GM18870 (cell line): ENCODE data around the gene VGLL2.

Experiments used
- ATAC-seq: cut with Tn5 transposase; IDR thresholded peaks from one replicate; pipeline ENCODE4 v1.9.1; 2021; ENCODE audit warnings: moderate library complexity; ENCODE audit not compliant: unreplicated experiment

The VGLL2 gene

GRCh38 chr6:117267766-117268534, 2.6 kb downstream of the VGLL2 start:
- ATAC-seq, result no peak

GRCh38 chr6:117268924-117269323, 3.6 kb downstream of the VGLL2 start:
- ATAC-seq, result no peak

DNA sequence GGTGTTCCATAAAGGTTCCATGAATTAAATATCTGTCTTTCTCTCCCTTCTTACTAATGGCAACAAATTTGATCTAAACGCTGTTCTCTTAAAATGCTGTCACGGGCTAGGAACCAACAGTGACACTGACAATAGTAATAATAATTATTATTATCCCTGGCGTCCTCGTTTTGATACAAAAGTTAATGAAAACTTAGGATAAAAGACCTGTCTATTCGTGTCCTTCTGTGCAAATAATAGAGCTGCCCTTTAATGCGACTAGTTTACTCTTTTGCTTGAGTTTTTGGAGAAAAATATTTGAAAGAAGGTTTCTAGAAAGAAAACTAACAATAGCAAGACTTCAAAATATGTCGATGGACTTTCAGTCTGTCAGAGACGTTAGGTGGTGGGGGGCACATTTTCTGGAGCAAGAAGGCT, 4.3 kb downstream of the VGLL2 start:
- ATAC-seq, result no peak

GRCh38 chr6:117270055-117270842, 4.9 kb downstream of the VGLL2 start:
- no peak for ATAC-seq

DNA sequence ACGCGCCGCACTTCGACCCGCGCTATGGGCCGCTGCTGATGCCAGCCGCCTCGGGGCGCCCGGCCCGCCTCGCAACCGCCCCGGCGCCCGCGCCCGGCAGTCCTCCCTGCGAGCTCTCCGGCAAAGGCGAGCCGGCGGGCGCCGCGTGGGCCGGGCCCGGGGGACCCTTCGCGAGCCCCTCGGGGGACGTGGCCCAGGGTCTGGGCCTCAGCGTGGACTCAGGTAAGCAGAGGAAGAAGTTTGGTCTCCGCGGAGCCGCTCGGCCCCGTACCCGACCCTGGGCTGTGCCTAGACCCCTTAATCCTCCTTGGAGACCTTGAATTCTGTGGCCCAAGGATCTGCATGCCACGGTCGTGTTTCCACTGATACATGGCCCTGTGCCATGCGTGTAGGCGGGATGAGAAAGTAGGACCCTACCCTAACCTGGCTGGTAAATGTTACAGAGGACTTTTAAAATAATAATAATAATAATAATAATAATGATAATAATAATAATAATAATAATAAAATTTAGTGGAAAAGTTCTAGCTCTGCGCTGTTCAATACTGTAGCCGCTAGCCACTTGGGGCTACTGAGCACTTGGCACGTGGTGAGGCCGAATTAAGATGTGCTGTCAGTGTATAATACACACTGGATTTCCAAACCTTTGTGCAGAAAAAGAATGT, 5.6 kb downstream of the VGLL2 start:
- ATAC-seq, result no peak

DNA sequence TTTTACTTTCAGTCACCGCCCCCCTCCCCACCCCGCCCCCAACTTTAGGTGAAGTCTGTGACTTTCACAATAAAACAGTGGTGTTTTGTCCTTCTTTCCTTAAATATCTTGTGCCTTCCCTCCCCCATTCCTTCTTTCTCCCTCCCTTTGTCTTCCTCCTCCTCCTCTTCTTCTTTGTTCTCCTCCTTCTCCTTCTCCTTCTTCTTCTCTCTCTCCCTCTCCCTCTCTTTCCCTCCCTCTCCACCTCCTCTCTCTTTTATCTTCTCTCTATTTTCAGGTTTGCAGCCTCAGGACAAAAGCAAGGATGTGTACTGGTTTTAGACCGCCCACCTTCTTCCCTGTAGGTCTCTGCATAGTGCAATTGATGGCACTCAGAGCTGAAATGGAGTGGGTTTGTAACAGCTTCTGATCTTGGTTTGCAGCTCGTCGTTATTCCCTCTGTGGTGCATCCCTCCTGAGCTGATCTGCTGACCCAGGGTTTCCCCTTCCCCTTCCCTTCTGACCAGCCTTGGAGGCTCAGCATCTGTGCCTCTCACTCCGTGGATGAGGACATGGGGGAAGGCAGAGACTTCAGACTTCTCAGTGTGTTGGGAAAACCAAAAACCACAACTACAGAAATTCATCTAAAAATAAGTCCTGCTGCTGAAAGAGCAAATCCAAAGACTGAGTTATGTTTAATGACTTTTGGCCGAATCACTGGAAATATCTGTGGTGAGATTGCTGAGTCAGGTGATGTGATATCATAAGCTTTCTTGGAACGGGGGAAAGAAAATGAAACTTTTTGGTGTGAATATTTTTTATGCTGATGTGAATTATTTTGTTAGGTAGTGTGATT, 6.9 kb downstream of the VGLL2 start:
- ATAC-seq, result no peak

DNA sequence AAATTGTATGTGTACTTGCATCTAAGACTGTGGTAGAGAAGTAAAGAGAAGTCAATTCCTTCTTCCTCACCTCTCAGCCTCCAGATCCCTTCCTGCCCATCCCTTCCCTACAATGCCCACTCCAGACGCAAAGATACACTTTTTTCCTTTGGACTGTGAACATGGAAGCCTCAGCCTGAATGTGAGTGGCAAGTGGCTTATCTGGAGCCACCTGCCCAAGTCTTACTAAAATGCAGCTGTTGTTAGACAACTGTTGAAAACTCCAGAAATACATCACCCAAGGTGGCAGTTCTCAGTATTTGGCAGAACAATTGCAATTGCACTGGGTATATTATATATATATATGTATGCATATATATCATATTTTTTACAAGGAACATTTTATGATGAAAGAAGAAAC, 7.5 kb downstream of the VGLL2 start:
- no peak for ATAC-seq

DNA sequence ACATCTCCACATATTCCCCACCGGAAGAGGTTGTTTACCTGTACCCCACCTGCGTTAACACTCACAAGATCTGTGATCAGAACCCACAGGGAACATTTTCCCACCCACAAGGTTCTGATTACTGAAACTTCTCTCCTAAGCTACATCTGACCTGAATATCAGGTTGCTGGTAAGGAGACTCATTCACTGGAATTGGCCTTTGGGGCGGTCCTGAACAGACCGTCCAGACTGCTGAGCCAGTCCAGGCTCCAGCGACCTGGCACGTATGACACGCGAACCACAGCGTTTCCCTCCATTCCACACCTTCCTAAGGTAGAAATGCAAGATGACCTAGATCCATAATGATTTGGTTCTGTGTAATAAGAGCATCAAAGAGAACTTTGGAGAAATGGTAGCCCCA, 9.8 kb downstream of the VGLL2 start:
- no peak for ATAC-seq

- ATAC-seq, result no peak
These were observed 10.4 kb downstream of the VGLL2 start for GRCh38 chr6:117275711-117276110.

DNA sequence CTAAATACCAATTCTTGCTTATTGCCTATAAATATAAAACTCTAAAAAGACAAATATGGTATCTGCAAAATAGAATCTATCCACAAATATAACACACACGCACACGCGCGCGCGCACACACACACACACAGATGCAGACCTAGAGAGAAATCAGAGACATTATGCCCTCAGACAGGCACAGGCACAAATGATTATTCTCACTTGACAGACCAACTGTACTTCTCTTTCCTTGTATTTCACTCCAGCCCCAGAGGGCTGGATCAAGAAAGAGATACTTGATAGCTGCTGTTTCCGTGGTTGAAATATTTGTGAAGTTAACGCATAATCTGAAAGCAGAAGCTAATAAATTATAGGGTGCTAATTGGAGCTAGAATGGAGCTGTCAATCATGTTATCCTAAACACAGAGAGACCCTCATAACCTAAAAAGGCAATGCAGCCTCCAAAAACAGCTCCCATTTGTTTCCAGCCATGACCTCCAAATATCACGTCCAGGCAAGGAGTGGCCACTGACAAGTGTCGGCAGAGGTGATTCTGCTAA, 11.5 kb downstream of the VGLL2 start:
- no peak for ATAC-seq

DNA sequence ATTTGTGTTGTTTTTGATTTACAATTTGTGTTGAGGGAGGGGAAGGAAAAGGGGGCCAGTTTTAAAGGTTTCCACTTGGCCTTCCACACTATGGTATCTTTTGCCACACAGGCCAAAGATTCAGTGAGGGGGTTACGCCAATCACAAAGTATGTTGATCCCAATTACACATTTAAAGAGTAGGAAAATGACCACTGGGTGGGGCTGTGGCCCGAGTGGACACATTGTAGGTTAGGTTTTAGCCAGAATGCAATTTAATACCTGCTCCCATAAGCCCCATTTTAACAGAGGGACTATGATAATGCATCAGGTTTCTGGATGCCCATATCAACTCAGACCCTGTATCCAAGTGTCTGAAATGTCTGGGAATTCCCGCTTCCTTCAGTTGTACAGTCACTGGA, 15.6 kb downstream of the VGLL2 start:
- no peak for ATAC-seq

DNA sequence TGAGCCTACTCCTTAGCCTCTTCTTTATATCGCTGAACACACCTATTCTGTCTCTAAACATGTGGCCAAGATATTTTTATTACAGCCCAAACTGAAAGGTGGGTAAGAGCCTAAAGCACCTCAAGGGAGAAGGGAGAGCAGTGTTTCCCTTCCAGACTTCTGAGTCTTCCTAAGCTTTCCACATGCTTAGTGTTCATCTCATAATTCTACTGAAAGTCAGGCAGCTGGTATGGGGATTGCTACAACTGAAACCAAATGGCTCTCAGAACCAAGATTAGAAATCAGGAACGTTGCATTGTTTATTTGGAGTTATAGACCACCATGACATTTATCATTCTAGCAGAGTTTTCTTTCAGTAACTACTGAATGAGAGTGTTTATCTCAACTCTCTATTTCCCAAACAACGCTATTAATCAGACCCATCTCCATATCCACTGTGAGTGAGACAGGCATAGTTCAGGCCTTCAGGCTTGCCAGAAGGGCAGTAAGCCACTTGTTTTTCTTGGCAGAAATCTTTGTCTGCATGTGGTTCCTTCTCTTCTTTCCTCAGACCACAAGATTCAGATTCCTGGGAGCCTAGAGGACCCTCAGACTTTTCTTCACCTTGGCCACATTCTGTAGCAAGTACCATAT, 22.8 kb downstream of the VGLL2 start:
- ATAC-seq, result no peak

- no peak for ATAC-seq
These were observed 25.0 kb downstream of the VGLL2 start for GRCh38 chr6:117290173-117290846.

DNA sequence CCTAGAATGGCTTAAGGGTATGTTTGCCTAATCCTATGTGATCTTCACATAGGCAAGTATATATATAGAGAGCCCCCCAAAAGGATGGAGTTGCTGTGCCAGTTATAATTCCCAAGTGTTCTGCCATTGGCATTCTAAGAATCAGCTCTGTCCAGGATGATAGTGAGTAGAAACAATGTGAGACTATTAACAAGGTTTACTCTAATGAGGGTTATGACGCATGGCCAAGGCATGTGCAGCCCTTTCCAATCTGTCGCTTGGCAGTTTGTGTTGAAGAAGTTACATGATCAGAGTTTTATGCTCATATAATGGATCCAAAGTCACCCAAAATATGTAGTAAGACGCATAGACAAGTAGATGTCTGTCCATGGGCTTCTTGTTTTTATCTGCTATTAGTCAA, 33.6 kb downstream of the VGLL2 start:
- no peak for ATAC-seq

DNA sequence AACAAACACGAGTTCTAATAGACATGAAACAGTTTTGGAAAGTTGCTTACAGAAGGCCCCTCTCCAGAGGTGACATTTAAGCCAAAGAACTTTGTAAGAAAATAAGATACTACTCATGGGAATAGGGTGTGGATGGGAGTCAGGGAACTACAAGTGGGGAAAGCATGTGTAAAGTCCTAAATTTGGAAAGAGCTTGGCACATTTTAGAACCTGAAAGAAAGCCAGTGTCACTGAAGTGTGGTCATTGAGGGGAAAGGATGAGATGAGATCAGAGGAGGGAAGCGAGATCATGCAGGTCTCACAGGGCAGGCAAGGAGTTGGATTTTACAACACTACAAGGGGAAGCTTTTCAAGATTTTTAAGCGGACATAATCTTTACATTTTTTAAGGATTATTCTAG, 38.0 kb downstream of the VGLL2 start:
- ATAC-seq, result no peak

- no peak for ATAC-seq
These were observed 39.1 kb downstream of the VGLL2 start for GRCh38 chr6:117304446-117304845.

- ATAC-seq, result no peak
These were observed 41.0 kb downstream of the VGLL2 start for GRCh38 chr6:117306227-117306790.

DNA sequence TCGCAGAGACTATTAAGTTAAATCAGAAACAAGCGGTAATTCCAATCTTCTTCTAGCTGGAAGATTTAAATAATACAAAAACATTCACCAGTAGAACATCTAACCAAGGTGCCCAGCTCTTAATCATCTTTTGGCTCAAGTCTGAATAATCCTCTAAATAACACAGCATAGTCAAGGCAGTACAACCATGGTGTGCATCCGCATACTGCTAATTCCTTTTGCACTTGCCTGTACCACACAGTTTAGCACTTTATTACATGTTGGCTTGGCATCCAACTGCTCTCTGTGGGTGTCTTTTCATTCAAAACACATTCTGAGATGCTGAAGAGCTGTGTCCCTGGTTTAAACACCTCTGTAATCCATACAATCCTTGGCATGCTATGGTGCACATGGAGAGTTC, 42.3 kb downstream of the VGLL2 start:
- ATAC-seq, result no peak

DNA sequence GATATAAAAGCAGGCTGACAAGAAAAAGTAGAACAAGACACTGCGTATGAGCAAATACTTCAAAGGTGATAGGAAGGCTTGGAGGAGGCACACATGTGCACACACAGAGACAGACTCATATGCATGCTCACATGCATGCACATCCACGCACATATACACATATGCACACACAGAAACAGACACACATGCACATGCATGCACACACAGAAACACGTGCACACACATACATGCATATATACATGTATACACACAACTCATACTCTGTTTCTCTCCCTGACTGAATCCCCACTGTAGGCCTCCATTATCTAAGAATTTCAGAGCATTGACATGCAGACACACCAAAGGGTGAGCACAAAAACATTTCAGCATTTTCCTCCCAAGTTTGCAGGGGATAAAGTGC, 43.7 kb downstream of the VGLL2 start:
- no peak for ATAC-seq
